DMS79 treated with DMSO at 0.1 percent for 48 hours (cell line): Measurements from ENCODE around the gene GLDN.
A peak's percentile ranks its signal among the peaks of the same experiment; 100 is the strongest.

Source experiments
- DNase-seq: peaks from one replicate; lab custom pipeline; 2025; lab: John Stamatoyannopoulos, UW

GLDN gene

DNA sequence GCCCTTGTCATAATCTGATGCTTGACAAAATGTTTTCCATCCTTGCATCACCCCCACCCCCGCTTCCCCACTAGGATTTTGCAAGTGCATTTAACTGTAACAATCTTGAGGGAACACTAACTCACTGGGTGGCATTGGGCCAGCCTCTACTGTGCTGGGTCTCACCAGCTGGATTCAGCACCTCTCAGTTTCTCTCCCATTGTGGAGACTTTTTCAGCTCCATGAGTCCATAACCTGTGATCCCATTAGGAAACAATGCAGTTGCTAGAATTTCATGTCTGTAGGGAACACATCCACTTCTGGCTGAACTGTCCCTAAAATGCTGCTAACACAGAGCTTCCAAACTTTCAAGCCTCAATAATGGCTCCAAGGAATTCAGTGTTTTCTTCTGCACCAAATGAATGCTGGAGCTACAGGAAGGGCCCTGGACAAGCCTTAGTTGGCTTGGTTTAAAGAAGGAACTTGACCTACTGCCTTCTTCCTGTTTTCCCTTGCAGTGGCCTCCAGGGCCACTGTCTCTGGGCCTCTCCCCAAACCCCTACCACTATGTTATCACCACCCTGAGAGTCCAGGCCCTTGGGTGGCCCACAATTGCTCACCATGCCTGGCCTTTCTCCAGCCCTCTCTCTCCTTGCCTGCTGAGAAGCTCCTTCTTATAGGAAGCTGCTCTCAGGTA, 18.7 kb upstream of the GLDN start:
- no peak for DNase-seq

DNA sequence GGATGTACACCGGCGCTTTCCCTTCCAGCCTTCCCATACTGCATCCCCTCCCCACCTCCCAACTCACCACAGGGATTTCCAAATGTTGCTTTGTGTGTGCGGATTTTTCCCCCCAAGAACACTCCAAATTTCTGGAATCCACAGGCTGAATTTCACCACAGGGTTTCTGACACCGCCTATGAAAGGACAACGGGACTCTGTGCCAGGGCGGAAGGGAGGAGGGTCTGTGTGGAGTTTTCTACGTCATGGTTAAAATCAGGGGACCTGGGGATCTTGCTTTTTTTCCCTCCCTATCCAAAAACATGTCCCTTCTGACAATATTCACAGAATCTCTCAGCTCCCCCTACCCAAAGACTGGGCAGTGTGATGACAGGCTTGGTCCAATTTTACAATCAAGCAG, 17.7 kb upstream of the GLDN start:
- DNase-seq: no peak

GRCh38 chr15:51325167-51325566, 16.3 kb upstream of the GLDN start:
- no peak for DNase-seq

DNA sequence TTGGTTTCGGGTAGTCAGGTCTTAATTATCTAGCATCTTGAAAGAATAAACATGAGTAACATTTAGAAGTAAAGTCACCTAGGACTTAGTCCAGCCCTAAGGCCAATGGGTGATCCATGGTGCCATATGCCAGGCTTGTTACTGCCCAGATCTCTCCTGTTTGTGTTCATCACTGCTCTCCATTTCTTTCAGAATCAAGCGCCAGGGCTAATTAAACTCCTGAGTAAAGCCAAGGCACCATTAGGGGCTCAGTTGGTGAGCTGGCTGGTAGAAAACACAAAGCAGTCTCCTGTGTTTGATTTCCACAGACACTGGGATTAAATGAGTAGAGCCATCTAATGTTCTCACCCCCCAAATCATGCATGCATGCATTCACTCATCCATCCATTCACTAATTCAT, 14.4 kb upstream of the GLDN start:
- no peak for DNase-seq

DNA sequence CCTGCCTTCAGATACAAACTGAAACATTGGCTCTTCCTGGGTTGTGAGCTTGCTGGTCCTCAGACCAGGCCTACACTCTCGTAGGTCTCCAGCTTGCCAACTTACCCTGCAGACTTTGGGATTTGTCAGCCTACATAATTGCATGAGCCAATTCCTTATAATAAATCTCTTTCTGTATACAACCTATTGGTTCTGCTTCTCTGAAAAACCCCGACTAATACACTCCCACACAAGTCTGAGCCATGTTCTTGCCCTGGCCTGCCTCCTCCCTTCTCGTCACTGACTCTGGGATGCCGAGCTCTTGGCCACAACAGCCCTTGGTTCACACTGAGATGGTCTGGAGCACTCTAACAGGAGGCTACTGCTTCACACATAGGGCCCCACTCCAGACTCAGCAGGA, 12.5 kb upstream of the GLDN start:
- no peak for DNase-seq

DNA sequence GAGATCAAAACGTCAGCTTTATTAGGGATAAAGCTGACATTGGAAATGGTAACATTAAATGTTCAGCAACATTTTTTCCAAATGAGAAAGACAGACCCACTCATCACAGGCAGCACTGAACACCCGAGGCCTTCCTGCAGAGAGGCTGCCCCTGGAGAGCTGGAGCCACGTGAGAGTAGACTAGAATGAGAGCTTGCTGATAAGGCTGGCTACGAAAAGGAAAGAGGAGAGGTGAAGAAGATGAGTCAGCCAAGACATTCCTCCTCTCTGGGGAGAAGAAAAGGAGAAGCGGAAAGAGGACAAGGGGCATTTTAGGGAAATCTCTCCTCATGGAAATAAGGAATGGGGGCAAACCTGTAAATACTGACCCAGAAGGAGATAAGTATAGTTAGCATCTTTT, 10.3 kb upstream of the GLDN start:
- no peak for DNase-seq

DNA sequence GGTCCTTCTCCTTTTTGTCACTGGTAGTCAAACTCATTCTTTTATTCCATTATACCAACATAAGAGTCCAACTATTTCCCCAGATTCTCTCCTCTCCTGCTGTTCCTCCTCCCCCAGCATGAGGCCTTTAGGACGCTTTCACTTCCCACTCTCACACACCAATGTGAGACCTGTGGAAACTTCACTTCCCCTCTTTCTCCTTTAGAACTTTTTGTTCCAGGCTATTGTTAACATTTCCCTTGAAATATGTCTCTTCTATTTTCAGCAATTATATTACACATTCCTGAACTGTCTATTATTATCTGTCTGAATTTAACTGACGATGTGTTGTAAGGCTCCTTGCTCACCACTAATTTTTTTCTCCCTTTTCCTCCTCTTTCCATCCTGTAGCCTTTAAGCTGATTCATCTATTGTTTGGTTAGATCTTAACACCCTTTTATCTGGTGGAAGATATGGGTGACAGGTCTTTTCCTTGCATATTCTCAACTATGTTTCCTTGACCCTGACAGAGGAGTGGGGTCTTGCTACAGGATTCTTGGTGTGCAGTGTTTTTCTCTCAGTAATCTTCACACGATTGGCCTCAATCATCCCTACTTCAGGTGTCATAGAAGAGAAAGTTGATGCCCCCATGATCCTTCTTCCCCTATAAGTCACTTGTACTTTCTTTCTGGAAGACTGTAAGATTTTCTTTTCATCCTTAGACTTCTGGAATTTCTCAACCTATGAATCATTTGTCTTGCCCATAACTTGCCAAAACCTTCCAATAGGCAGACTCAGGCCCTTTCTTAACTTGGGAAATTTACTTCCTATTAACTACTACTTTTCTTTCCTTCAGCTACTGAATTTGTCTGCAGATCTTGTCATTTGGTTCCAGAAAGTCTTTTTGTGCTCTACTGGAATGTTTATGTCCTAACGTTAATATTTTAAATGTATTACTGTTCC, 9.0 kb upstream of the GLDN start:
- no peak for DNase-seq

DNA sequence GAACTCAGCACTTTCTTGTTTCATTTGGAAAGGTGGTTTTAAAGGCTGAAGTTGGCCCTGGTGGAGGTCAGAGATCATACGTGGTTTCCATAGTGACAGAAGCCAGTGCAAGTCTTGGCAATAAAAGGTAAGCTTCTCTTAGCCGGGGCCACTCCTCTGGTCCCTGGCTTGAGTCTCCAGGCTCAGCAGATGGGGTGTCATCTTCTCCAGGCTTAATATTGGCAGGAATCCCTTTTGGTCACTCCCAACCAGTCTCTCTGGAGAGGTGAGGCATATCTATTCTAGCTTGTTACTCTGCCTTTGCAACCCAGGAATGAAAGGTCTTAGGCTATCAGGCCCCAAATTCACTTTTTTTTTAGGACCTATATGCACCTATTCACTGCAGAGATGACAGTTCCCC, 7.9 kb upstream of the GLDN start:
- DNase-seq: no peak

- DNase-seq: peak; percentile 9
Measured at GRCh38 chr15:51334011-51334451, 7.4 kb upstream of the GLDN start.

GRCh38 chr15:51335087-51335486, 6.4 kb upstream of the GLDN start:
- no peak for DNase-seq

- no peak for DNase-seq
Measured at GRCh38 chr15:51335538-51336410, 5.7 kb upstream of the GLDN start.

DNA sequence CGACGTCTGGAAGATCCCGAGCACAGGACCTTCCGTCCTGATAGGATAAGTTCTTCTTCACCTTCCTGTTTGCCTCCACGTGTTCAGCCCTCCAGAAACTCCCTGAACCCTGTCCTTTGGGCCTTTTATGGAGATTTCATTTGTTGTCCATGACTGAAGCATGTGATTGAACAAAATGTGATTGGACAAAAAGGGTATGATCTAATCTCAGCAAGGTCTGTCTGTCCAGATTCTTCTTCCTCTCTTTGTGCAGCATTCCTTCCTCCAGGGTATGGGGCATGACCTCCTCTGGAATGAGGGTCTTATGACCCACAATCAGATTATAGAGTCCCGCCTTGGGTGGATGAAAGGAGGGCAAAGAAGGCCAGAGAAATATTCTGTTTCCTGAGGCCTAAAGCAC, 3.0 kb upstream of the GLDN start, which contains the start of gene CYP19A1:
Gene CYP19A1 (minus strand): TSS at position 101 of the 400 bp plus-strand sequence. CDS start 95,684 bp downstream, outside the sequence.
- no peak for DNase-seq

DNA sequence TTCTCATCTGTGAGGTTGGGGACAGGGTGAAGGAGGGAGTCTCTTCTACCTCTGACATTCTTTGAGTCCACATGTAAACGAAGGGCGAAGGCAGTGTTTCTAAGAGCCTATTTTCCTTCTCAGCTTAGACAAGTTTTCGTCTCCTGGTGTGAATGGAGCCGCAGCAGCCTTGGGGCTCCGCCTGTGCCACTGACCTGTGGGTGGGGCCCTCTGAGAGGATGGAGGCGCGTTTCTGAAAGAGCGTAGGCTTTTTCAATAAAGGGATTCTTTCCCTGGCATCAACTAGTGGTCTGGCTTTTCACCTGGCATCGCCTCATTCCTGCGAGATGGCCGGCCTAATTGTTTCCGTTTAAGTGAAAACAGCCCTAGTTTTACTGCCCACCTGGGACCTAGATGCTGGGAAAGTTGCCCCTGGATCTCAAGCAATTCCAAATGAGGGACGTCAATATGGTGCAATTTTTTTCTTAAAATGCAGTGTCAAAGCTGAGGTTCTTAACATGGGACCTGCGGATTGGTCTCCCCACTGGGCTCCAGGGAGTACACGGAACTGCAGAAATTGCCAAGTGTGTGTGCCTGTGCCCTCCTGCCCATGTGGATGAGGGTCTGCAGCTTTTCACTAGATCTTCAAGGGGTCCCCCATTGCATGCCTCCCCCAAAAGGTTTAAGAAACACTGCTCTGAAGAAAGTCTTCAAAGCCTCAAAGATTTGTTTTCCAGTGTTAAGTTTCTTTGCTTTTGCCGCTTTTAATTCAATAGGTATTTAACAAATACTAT, 958 bp downstream of the GLDN start:
- DNase-seq: no peak

DNA sequence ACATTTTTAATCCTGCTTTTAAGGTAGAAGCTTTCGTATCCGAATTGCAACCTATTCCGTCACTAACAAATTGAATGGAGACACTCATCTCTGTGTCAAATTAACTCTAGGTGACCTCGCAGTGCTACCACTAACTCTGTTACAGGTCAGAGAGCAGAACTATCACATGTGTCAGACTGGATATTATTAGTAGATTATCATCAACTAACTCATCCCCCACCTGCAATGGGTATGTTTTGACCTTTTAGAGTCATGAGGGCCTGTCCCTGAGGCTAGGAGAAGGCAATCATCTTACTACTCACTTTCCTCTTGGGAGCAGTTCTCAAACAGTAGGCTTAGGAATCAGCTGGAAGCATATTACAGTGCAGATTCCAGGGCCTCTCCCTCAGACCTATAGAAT, 2.0 kb downstream of the GLDN start:
- no peak for DNase-seq

GRCh38 chr15:51346136-51346535, 4.7 kb downstream of the GLDN start:
- no peak for DNase-seq

- DNase-seq: no peak
Measured at GRCh38 chr15:51348688-51349087, 7.2 kb downstream of the GLDN start.

GRCh38 chr15:51349156-51349844, 7.8 kb downstream of the GLDN start:
- DNase-seq: no peak

DNA sequence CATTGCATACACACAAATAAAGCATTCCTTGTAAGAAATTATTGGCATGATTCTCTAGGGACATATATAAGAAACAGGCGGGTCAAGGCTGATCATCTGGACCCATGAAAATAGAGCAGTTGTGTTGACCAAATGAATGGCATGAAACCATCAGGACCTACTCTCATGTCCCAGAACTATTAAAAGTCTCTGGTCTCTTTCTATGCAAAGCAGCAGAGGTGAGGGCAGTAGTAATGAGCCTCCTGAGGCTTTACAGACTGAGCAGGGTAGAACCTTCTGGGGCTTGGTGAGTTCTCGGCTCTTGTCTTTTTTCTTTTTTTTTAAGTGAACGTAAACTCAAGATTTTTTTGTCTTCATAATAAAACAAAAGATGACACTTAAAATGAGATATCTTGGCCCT, 9.3 kb downstream of the GLDN start:
- no peak for DNase-seq

DNA sequence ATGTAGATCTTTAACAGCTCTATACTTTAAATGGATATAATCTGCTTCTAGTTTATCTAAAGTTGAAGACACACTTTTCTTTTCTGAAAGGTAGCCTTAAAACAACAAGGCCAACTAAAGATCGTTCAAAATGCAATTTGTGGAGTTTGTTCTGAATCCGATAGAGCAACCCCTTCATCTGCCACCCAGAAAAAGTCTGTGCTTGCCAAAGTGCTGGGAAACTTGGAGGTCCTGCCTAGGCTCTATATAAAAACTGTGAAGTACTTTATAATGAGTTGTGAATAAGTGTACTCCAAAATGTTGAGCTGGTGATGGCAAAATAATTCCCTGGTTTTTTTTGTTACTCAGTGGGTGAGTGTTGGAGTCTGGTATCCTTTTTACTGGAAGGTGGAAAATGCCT, 12.5 kb downstream of the GLDN start:
- DNase-seq: no peak

DNA sequence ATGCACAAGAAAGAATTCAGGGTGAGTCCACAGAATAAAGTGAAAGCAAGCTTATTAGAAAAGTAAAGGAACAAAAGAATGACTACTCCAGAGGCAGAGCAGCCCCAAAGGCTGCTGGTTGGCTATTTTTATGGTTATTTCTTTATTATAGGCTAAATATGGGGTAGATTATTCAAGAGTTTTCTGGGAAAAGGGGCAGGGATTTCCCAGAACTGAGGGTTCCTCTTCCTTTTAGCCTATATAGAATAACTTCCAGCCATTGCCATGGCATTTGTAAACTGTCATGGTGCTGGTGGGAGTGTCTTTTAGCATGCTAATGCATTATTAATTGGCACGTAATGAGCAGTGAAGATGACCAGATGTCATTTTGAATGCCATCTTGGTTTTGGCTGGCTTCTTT, 13.6 kb downstream of the GLDN start:
- no peak for DNase-seq

GRCh38 chr15:51356147-51356546, 14.7 kb downstream of the GLDN start:
- no peak for DNase-seq
